CD4-positive, alpha-beta T cell treated with Interleukin-4 for 1 hour (primary cell): ENCODE results near the gene EXOSC5.
"Not testable (repeated sequence)": the region's sequence is repeated elsewhere in the genome, so short reads cannot be mapped to it uniquely, and the experiment has no call there.

Experiments
- DNase-seq, 2 donors: peaks; one replicate each; pipeline ENCODE4 v3.0.0-alpha.2; 2020 to 2022

The EXOSC5 gene

DNA sequence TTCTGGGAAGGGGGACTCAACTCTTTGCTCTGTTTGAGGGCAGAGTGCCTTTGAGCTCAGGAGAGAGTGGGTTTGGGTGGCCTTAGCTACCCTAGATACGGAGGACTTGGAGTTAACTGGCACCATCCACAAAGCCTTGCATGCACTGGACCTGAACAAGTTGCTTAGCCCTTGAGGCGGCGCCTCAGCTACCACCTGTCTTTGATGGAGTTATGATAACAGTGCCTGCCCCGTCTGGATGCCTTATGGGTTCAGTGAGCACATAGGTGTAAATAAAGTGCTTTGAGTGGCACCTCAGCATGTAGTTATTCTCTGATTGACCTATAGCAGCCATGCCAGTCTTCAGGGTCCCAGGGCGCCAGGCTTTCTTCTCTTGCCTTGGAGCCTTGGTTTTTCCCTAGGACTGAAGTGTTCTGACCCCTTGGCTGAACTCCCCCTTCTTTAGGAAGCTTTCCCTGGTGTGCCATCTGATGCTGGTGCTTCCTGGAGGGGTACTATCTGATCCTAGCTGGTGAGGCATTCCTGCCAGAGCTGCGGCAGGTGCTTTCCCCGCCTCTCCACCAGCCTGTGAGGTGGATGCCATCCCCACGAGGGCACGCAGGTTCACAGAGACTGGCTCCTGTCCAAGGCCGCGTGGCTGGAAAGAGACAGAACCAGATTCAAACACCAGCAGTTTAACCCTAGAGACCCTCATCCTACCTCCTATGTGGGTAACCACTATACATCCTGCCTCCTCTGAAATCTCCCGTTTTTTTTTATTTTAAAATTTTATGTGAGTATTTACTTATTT is 6.2 kb upstream of the EXOSC5 start:
- DNase-seq, result no peak

DNA sequence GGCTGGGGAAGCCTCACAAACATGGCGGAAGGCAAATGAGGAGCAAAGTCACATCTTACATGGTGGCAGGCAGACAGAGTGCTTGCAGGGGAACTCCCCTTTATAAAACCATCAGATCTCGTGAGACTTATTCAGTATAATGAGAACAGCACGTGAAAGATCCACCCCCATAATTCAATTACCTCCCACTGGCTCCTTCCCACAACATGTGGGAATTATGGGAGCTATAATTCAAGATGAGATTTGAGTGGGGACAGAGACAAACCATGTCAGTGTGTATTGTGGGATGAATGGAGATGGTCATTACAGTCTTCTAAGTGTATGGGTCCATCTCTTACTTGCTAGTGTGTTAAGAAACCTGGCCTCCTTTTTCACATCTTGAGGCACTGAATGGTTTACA is 4.9 kb upstream of the EXOSC5 start:
- no peak for DNase-seq

DNA sequence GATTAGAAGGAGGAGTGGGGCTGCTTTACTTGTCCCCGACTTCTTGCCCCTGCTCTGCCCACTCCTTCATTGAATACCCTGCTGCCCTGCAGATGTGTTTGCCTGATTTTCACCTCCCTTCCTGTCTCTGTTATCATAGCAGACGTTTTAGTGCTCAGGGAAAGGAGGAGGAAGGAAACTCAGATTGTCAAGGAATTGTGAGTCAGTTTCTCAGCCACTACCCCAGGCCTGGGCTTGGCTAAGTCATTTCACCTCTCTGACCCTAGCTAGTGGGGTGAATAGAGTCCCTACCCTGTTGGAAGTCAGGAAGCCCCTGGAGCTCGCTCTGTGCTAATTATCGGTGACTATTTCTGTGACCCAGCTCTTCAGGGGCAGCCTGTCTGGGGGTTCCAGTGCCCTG is 4.3 kb upstream of the EXOSC5 start:
- no peak for DNase-seq

DNA sequence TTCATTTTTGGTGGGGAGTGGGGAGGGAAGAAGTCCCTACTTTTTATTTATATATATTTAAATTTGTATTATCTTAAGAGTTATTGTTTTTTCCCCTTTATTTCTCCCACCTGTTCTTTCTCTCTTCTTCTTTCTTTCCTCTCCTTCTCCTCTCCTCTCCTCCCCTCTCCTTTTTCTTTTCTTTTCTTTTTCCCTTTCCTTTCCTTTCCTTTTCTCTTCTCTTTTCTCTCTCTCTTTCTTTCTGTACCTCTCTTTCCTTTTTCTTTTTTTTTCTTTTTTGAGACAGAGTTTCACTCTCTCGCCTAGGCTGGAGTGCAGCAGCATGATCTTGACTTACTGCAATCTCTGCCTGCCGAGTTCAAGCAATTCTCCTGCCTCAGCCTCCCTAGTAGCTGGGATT is 2.4 kb upstream of the EXOSC5 start:
- no peak for DNase-seq

DNA sequence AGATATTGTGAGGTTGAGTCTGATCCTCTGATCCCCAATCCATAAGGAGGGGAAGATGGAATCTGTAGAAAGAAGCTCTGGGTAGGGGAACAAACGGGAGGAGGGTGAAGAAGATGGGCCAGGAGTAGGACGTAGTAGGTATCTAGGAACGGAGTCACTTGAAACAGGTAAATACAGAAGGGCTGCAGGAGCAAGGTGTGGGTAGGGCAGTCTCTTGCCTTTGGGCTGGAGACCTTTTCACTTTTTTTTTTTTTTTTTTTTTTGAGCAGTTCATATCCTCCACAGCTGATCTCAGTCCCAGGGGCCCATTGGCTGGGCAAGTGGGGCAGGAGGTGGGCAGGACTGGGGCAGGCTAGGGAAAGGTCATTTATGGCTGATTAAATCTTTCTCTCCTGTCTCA is 1.9 kb upstream of the EXOSC5 start:
- no peak for DNase-seq

DNA sequence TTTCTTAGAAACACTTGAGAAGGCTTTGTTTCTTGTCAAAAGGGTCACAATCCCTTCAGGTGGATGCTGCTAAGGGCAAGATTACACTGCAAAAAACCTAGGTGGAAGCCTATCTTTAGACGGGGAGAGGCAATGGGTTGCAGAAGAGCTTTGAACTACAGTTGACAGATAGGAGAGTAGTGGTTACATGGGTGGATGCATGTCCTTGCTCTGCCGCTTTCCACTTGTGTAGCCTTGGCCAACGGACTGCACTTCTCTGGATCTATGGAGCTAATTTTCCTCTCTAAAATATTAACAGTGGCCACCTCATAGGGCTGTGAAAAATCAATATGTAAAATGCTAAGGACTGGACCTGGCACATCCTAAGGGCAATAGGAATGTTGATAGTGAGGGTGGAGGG is 1.4 kb upstream of the EXOSC5 start:
- DNase-seq, result no peak

DNA sequence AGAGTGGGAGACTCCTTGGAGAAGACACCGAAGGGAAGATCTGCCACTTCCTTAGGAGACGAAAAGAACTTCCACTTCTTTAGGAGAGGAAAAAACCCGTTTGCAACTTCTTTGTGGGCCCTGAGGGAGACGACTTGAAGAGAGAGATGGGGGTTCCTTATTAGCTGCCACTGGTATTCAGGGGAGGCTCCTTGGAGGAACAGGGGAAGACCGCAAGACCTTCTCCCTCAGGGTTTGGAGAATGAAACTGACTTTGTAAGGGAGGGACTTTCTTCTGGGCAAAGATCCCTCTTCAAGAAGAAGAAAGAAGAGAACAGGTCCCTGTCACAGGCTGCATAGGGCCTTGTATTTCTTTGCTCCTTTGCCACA is 875 bp upstream of the EXOSC5 start:
- no peak for DNase-seq

DNA sequence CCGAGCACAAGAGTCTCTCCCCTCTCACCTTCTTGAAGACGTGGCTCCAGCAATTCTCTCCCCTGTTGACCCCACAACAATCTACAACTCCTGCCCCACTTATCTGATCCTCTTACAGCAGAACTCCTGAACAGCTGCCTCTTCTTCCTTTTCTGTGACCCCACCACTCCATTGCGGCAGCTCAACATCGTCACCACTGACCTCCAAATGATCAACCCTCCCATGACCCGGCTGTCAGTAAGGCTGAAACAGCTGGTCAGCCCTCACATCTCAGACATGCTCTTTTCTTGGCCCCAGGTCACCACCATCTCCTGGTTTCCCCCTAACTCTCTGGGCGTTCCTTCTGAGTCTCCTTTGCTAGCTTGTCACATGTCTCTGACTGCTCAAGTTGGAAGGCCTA is 1.8 kb downstream of the EXOSC5 start:
- no peak for DNase-seq

DNA sequence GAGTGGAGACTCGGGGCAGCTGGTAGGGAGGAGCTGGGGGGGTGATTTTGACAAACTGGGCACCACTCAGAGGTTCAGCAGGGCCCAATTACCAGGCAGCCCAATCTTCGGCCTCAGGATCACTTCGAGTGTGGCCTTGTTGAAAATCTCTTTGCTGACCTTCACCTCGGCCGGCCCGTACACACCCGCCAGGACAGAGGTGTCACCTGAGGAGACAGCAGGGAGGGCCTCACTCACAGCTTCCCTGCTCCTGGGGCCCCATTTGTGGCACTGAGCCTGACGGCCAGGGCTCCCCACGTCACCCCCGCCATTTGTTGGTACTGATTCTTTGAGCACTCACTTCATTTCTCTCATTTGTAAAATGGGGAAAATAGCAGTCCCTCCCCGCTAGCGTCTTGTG is 4.4 kb downstream of the EXOSC5 start:
- DNase-seq, result no peak

DNA sequence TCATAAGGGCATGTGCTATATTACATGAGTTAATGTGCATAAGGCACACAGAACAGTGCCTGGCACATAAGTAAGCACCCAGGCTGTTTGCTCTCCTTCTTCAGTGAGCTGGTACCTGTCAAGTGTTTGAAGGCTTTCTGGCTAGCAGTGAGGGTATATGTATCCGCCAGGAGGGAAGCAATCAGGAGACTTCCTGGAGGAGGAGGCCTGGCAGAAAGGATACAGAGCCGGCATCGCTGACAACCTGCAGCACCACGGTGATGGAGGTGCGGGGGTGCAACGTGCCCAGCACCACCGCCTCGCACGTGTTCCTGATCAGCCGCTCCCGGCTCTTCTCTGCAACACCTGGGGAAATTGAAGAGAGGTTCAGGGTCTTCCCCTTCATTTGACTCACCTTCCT is 5.5 kb downstream of the EXOSC5 start:
- DNase-seq, result no peak

DNA sequence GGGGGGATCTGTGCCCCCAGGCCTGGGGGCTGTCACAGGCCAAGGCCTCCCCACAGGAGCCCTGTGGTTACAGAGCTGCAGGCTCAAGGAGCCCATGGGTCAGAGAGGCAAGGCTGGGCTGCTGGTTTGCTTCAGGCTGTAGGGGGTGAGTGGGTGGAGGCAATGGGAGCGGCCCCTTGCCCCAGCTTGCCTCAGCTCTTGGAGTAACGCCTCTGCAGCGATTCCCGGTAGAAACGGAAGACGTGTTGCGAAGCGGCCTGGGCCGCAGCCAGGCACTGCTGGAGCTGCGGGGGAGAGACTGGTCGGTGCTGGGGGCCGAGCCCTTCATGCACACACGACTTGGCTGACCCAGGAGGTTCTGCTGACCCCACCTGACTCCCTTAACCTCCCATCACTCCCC is 10.7 kb downstream of the EXOSC5 start:
- no peak for DNase-seq

DNA sequence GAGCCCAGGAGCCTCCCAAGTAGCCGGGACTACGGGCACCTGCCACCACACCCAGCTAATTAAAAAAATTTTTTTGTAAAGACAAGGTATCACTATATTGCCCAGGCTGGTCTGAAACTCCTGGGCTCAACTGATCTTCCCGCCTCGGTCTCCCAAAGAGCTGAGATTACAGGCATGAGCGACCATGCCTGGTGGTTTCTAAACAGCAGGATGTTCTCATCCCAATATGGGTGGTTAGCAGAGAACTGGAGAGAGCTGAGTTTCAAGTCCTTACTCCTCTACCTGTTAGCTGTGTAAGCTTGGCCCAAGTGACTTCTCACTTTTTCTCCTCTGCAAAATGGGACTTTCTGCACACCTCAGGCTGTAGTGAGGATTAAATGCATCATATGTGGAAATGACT is 12.8 kb downstream of the EXOSC5 start:
- no peak for DNase-seq

DNA sequence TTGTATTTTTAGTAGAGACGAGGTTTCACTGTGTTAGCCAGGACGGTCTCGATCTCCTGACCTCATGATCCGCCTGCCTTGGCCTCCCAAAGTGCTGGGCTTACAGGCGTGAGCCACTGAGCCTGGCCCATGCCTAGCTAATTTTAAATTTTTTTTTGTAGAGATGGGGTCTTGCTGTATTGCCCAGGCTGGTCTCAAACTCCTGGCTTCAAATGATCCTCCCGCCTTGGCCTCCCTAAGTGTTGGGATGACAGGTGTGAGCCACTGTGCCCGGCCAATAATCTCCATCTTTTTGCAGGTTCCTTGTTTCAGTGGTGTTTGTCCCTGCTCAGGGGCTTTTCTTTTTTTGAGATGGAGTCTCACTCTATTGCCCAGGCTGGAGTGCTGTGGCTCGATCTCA is 15.6 kb downstream of the EXOSC5 start:
- not testable (repeated sequence) for DNase-seq

DNA sequence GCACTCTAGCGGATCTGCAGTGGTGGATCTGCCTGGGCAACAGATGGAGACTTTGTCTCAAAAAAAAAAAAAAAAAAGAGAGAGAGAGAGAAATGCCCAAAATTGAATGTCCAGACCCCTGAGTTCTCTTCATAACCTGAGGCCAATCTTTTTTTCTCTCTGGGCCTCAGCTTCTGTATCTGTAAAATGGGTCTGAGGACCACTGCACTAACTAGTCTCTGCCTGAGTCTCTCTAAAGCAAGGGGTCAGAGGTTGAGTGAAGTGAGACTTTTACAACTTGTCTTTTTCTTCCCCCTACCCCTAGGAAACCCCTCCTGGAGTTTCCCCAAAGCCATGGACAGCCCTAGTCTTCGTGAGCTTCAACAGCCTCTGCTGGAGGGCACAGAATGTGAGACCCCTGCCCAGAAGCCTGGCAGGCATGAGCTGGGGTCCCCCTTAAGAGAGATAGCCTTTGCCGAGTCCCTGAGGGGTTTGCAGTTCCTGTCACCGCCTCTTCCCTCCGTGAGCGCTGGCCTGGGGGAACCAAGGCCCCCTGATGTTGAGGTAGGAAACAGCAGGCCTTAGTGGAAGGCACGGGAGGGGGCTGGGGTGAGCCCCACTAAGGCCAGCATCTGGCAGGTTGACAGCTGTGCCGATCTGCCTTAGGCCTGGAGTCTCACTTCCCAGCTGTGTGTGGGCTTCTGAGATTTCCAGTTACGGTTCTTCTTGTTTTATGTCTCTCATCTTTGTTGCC is 19.0 kb downstream of the EXOSC5 start:
- no peak for DNase-seq

DNA sequence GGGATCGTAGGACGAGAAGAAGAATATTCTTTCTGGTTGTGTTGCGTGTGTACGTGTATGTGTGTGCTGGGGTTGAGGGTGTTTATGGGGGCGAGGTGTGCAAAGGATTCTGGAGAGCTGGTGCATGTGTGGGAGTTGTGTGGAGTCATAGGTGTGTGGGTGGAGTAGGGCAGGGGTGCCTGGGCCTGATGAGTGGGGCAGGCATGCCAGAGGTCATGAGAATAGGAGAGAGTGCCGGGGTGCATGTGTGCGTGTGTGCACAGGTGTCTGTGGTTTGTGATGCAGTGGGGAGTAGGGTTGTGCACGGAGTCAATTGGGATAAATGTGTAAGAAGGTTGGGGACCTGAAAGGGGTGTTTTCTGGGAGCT is 20.2 kb downstream of the EXOSC5 start:
- no peak for DNase-seq

DNA sequence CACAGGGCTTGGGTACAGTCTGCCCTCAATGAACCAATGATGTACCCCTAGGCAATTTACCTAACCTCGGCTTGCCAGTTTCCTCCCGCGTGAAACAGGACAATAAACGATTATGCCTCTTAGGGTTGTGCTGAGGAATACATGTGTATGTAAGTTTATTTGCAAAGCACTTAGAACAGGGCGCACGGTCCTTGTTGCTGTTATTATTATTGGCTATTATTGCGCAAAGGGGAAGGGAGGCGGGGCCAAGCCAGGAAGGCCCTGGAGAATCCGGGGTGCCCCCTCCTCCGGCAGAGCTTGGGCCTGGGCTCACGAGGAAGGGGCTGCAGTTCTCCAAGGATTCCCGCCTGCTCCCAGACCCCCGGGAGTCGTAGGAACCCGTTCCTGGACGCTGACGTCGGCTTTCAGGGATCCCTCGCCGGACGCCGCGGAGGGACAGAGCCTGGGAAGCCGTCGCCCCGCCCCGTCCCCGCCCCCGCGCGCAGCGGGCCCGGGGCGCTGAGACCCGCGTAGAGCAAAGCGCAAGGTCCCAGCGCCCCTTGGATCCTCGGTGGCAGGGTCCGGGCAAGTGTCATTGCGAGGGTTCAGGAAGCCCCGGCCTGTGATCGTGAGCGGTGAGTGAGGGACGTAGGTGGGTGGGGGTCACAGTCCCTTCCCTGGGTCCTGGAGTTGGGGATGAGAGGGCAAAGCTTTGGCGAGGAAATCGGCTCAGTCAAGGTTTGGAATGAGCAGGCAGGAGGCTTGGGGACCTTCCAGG is 20.7 kb downstream of the EXOSC5 start, which contains the start of gene TMEM91:
Gene TMEM91, plus strand, starts transcription at position 293 of the 757 bp plus-strand sequence. CDS start 1,777 bp downstream, outside the sequence.
- DNase-seq, result peak in 1 of 2 donors; percentile 33

DNA sequence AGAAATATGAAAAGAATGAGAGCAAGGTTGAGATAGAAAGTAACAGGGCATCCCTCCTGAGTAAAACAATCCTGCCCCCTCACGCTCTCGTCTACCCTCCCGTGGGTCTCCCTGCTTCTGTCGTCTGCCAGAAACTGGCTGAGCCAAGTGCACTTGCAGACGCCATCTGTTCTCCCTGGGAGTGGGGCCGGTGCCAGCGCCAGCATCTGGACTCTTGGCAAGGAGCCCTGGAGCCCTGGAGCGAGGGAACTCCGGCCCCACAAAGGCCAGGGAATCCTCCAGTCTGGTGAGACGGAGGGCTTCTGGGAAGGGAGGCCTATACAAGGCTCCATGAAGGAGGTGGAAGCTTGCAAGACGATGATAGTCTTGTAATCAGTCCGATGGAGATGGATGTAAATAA is 23.2 kb downstream of the EXOSC5 start:
- no peak for DNase-seq

DNA sequence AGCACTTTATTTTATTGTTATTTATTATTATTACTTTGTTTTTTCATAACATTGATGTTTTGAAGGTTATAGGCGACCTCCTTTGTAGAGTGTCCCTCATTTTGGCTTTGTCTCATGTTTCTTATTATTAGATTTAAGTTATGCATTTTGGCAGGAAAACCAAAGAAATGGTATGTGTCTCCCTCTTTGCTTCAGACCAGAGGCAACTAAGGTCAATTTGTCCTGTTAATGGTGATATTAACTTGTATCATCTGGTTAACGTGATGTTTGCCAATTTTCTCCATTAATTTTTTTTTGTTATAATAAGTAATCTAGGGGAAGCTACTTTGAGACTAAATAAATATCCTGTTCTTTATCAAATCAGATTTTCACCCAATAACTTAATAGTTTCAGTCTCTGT is 24.7 kb downstream of the EXOSC5 start:
- DNase-seq, result no peak

DNA sequence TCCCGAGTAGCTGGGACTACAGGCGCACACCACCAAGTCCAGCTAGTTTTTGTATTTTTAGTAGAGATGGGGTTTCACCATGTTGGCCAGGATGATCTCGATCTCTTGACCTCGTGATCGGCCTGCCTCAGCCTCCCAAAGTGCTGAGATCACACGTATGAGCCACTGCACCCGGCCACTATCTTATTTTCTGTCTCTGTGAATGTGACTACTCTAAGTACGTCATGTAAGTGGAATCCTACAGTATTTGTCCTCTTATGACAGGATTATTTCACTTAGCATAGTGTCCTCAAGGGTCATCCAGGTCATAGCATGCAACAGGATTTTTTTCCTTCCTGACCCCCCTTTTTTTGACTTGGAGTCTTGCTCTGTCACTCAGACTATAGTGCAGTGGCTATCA is 25.6 kb downstream of the EXOSC5 start:
- no peak for DNase-seq

DNA sequence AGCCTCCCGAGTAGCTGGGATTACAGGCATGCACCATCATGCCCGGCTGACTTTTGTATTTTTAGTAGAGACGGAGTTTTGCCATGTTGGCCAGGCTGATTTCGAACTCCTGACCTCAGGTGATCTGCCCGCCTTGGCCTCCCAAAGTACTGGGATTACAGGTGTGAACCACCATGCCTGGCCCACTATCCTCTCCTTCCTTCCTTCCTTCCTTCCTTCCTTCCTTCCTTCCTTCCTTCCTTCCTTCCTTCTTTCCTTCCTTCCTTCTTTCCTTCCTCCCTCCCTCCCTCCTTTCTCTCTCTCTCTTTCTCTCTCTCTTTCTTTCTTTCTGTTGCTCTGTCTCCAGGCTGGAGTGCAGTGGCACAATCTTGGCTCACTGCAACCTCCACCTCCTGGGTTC is 26.0 kb downstream of the EXOSC5 start:
- DNase-seq, result not testable (repeated sequence)

DNA sequence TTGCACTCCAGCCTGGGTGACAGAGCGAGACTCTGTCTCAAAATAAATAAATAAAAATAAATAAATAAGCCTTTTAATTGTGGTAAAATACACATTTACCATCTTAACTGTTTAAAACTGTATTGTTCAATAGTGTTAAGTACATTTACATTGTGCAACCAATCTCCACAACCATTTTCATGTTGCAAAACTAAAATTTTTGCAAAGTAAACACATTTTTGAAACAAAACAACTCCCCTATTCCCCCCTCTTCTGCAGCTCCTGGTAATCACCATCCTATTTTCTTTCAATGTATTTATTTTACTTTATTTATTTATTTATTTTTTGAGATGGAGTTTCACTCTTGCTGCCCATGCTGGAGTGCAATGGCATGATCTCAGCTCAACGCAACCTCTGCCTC is 27.4 kb downstream of the EXOSC5 start:
- no peak for DNase-seq

DNA sequence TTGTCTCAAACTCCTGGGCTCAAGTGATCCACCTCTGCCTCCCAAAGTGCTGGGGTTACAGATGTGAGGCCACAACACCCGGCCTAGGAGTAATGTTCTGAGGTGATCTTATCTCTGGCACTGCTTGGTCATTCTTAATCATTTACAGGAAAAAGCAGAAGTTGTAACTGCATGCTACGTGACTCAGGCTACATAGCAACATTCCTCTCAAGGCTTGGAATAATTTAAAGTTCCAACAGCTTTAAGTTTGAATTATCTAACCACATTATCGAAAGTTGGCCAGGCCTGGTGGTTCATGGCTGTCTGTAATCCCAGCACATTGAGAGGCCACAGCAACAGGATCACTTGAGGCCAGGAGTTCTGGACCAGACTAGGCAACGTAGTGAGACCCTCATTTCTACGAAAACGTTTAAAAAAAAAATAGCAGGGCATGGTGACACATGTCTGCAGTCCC is 29.3 kb downstream of the EXOSC5 start:
- no peak for DNase-seq

DNA sequence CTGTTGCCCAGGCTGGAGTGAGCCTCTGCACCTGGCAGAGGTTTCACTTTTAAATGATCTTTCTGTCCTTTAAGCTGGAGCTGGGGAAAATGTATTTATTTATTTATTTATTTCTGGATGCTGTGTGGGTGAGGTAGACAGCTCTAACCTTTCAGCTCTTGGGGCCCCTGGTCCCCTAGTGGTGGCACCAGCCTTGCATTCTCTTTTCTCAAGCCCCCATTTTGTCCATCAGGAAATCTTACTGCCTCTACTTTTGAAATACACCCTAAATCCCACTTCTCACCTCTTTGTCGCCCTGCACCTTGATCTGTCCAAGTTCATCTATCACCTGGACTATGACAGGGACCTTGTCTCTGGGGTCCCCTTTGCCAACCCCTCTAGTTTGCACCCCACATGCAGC is 31.1 kb downstream of the EXOSC5 start:
- DNase-seq, result no peak
